Naive thymus-derived CD8-positive, alpha-beta T cell (primary cell): ENCODE results near the gene BNC1. TPM values are rescaled to one million over a fixed set of nuclear protein-coding genes. Genes with fewer than 3 reads are reported as not detected.
A peak's percentile ranks its signal among the peaks of the same experiment; 100 is the strongest.

Source experiments
- ATAC-seq, 2 donors: fragments of 150-1000 bp; cut with Tn5 transposase in 1 of 2; sonication (Bioruptor Pico), chemical (Tn5 transposase) in 1 of 2; 1 replicate in 1 of 2; 2 replicates in 1 of 2; pipeline ENCODE4 v1.10.0; 2021; ENCODE audit warnings: mild to moderate bottlenecking in 2 of 2, moderate library complexity in 2 of 2
- POLR2A ChIA-PET: fragments of 350-600 bp; sonication (Branson Sonifier 250); formaldehyde crosslinking; loops from one replicate; lab custom pipeline; 2021; ENCODE audit warnings: antibody characterized with exemption; lab: Charles Lee
- DNase-seq, 10 donors: peaks; one replicate each; pipeline versions ENCODE4 v3.0.0 to v3.0.0-alpha.2; 2020 to 2022
- H3K27ac Mint-ChIP-seq, 10 donors: one replicate each; pipeline ENCODE4 v1.8.0; 2020 to 2022; ENCODE audit warnings: mild to moderate bottlenecking in 10 of 10, mixed read lengths in 10 of 10, moderate library complexity in 4 of 10, inconsistent platforms in 1 of 10
- H3K27me3 Mint-ChIP-seq, 5 donors: one replicate each; pipeline ENCODE4 v1.8.0; 2021 to 2022; ENCODE audit warnings: mixed read lengths in 5 of 5
- H3K36me3 Mint-ChIP-seq, 3 donors: one replicate each; pipeline ENCODE4 v1.8.0; 2020 to 2022; ENCODE audit warnings: mixed read lengths in 3 of 3, mild to moderate bottlenecking in 2 of 3, inconsistent platforms in 1 of 3
- H3K4me1 Mint-ChIP-seq, 4 donors: one replicate each; pipeline ENCODE4 v1.8.0; 2021 to 2022; ENCODE audit warnings: mixed read lengths in 4 of 4
- H3K4me3 Mint-ChIP-seq, 10 donors: one replicate each; pipeline ENCODE4 v1.8.0; 2020 to 2022; ENCODE audit warnings: mild to moderate bottlenecking in 10 of 10, mixed read lengths in 10 of 10, moderate library complexity in 6 of 10, inconsistent platforms in 1 of 10
- H3K9me3 Mint-ChIP-seq, 9 donors: one replicate each; pipeline ENCODE4 v1.8.0; 2020 to 2022; ENCODE audit warnings: mixed read lengths in 9 of 9, mild to moderate bottlenecking in 3 of 9, inconsistent platforms in 1 of 9, moderate library complexity in 1 of 9
- polyA plus RNA-seq, 3 donors: library from polyadenylated mRNA; unstranded; fragments of 300-500 nt; fragmentation: Illumina TruSeq; gene quantifications; one replicate each; pipeline ENCODE4 v1.2.3, GENCODE V29; 2021
- total RNA-seq, 8 experiments: library from RNA in 2 of 8; stranded (reverse) in 2 of 8; gene quantifications; one replicate each; pipeline ENCODE4 v1.2.3 and lab custom pipeline; 2021 to 2026

The BNC1 gene
- not detected for total RNA-seq
- polyA plus RNA-seq, result not detected
- 0 reads per million in 6 experiments for total RNA-seq (lab: John Stamatoyannopoulos, UW)

- Mint-ChIP-seq H3K27ac (no peak within 1 kb of the TSS), H3K4me1 (peaks cover 4 to 12% (median 5%) of the 10 kb centered on the region in 4 donors), H3K9me3 (peaks cover 0 to 2% (median 0%) of the 10 kb centered on the region in 9 donors), H3K27me3 (peaks cover 37 to 76% (median 55%) of the 10 kb centered on the region in 5 donors), H3K4me3 (peak within 1 kb of the TSS; percentile 37 to 77 (median 54)), H3K36me3 (peaks cover 0 to 6% (median 2%) of the 10 kb centered on the region in 3 donors)
- POLR2A ChIA-PET, result no interaction called here
- ATAC-seq (peak in 1 of 2 donors; percentile 23), DNase-seq (no peak)
These were observed at the start of gene BNC1 for GRCh38 chr15:83284559-83285283. BNC1 (minus strand) TSS chr15:83284664; CDS start chr15:83284628, 36 bp downstream.

GRCh38 chr15:83327041-83327440, 42.6 kb upstream of the BNC1 start:
- Mint-ChIP-seq H3K36me3 (no peaks in the 10 kb centered on the region), H3K27me3 (peaks cover 8 to 30% (median 10%) of the 10 kb centered on the region in 5 donors), H3K9me3 (no peaks in the 10 kb centered on the region), H3K4me3 (no peak overlapping the region), H3K4me1 (no peaks in the 10 kb centered on the region), H3K27ac (no peak overlapping the region)
- ATAC-seq, result no peak
- DNase-seq, result no peak
- POLR2A ChIA-PET, result no interaction called here

GRCh38 chr15:83324799-83325198, 40.3 kb upstream of the BNC1 start:
- Mint-ChIP-seq H3K4me3 (no peak overlapping the region), H3K9me3 (no peaks in the 10 kb centered on the region)

GRCh38 chr15:83323296-83323711, 38.8 kb upstream of the BNC1 start:
- Mint-ChIP-seq H3K4me1 (no peaks in the 10 kb centered on the region), H3K36me3 (no peaks in the 10 kb centered on the region), H3K27me3 (peaks cover 11 to 58% (median 31%) of the 10 kb centered on the region in 5 donors), H3K27ac (no peak overlapping the region), H3K4me3 (no peak overlapping the region), H3K9me3 (peaks cover 0 to 3% (median 0%) of the 10 kb centered on the region in 9 donors)
- DNase-seq (no peak), ATAC-seq (no peak)
- POLR2A ChIA-PET, result no interaction called here

More at GRCh38 chr15:83324799-83325198, 40.3 kb upstream of the BNC1 start:
- POLR2A ChIA-PET, result no interaction called here
- peaks cover 10 to 48% (median 21%) of the 10 kb centered on the region in 5 donors for H3K27me3 Mint-ChIP-seq
- H3K4me1 Mint-ChIP-seq, result no peaks in the 10 kb centered on the region
- DNase-seq (no peak), ATAC-seq (no peak)
- no peak overlapping the region for H3K27ac Mint-ChIP-seq
- no peaks in the 10 kb centered on the region for H3K36me3 Mint-ChIP-seq

- ATAC-seq (no peak), DNase-seq (no peak)
- Mint-ChIP-seq H3K4me1 (no peaks in the 10 kb centered on the region), H3K36me3 (no peaks in the 10 kb centered on the region), H3K4me3 (no peak overlapping the region), H3K9me3 (peaks cover 0 to 3% (median 0%) of the 10 kb centered on the region in 9 donors), H3K27ac (no peak overlapping the region), H3K27me3 (peaks cover 11 to 58% (median 32%) of the 10 kb centered on the region in 5 donors)
- POLR2A ChIA-PET, result no interaction called here
These were observed 38.2 kb upstream of the BNC1 start for GRCh38 chr15:83322691-83323090.

GRCh38 chr15:83322061-83322460, 37.6 kb upstream of the BNC1 start:
- Mint-ChIP-seq H3K4me3 (no peak overlapping the region), H3K9me3 (peaks cover 0 to 3% (median 0%) of the 10 kb centered on the region in 9 donors), H3K27me3 (peaks cover 11 to 55% (median 33%) of the 10 kb centered on the region in 5 donors), H3K4me1 (no peaks in the 10 kb centered on the region), H3K27ac (no peak overlapping the region), H3K36me3 (no peaks in the 10 kb centered on the region)
- DNase-seq, result no peak
- POLR2A ChIA-PET, result no interaction called here
- no peak for ATAC-seq

- no peak overlapping the region for H3K27ac Mint-ChIP-seq
- H3K9me3 Mint-ChIP-seq, result peaks cover 0 to 3% (median 0%) of the 10 kb centered on the region in 9 donors
- ATAC-seq, result no peak
- POLR2A ChIA-PET, result interaction anchor here (0.8 kb wide), 1 partner anchor 412 kb away, joined by 3 read pairs; no protein-coding TSS in a partner anchor
- H3K4me1 Mint-ChIP-seq, result no peaks in the 10 kb centered on the region
- no peak for DNase-seq
- H3K27me3 Mint-ChIP-seq, result peaks cover 8 to 43% (median 31%) of the 10 kb centered on the region in 5 donors
- no peaks in the 10 kb centered on the region for H3K36me3 Mint-ChIP-seq
- H3K4me3 Mint-ChIP-seq, result no peak overlapping the region
These were observed 36.4 kb upstream of the BNC1 start for GRCh38 chr15:83320844-83321243.

- H3K4me3 Mint-ChIP-seq, result no peak overlapping the region
- H3K36me3 Mint-ChIP-seq, result no peaks in the 10 kb centered on the region
- DNase-seq (no peak), ATAC-seq (no peak)
- H3K27ac Mint-ChIP-seq, result no peak overlapping the region
- H3K4me1 Mint-ChIP-seq, result no peaks in the 10 kb centered on the region
- H3K9me3 Mint-ChIP-seq, result peaks cover 0 to 3% (median 0%) of the 10 kb centered on the region in 9 donors
- H3K27me3 Mint-ChIP-seq, result peaks cover 8 to 42% (median 28%) of the 10 kb centered on the region in 5 donors
- POLR2A ChIA-PET, result interaction anchor here (0.8 kb wide), 1 partner anchor 412 kb away, joined by 3 read pairs; no protein-coding TSS in a partner anchor
These were observed 35.9 kb upstream of the BNC1 start for GRCh38 chr15:83320404-83320803.

GRCh38 chr15:83319771-83320170, 35.3 kb upstream of the BNC1 start:
- POLR2A ChIA-PET, result interaction anchor here (0.8 kb wide), 1 partner anchor 411 kb away, joined by 3 read pairs; no protein-coding TSS in a partner anchor
- no peaks in the 10 kb centered on the region for H3K4me1 Mint-ChIP-seq

GRCh38 chr15:83318861-83319415, 34.5 kb upstream of the BNC1 start:
- no peaks in the 10 kb centered on the region for H3K4me1 Mint-ChIP-seq
- H3K4me3 Mint-ChIP-seq, result no peak overlapping the region
- peaks cover 0 to 3% (median 0%) of the 10 kb centered on the region in 9 donors for H3K9me3 Mint-ChIP-seq
- no peaks in the 10 kb centered on the region for H3K36me3 Mint-ChIP-seq
- peaks cover 8 to 42% (median 23%) of the 10 kb centered on the region in 5 donors for H3K27me3 Mint-ChIP-seq
- no peak overlapping the region for H3K27ac Mint-ChIP-seq
- ATAC-seq (no peak), DNase-seq (no peak)
- POLR2A ChIA-PET, result no interaction called here

More at GRCh38 chr15:83319771-83320170, 35.3 kb upstream of the BNC1 start:
- H3K9me3 Mint-ChIP-seq, result peaks cover 0 to 3% (median 0%) of the 10 kb centered on the region in 9 donors
- H3K27me3 Mint-ChIP-seq, result peaks cover 8 to 42% (median 24%) of the 10 kb centered on the region in 5 donors
- DNase-seq, result no peak
- no peak for ATAC-seq
- no peaks in the 10 kb centered on the region for H3K36me3 Mint-ChIP-seq
- peak overlapping the region in 1 of 10 donors; percentile 4 for H3K27ac Mint-ChIP-seq
- H3K4me3 Mint-ChIP-seq, result no peak overlapping the region

- no peak for ATAC-seq
These were observed 33.6 kb upstream of the BNC1 start for GRCh38 chr15:83318036-83318435.

GRCh38 chr15:83312071-83312470, 27.6 kb upstream of the BNC1 start:
- POLR2A ChIA-PET, result no interaction called here
- Mint-ChIP-seq H3K27ac (no peak overlapping the region), H3K36me3 (no peaks in the 10 kb centered on the region), H3K9me3 (no peaks in the 10 kb centered on the region), H3K4me3 (no peak overlapping the region), H3K27me3 (peaks cover 0 to 8% (median 2%) of the 10 kb centered on the region in 5 donors), H3K4me1 (no peaks in the 10 kb centered on the region)
- ATAC-seq (no peak), DNase-seq (no peak)

More at GRCh38 chr15:83318036-83318435, 33.6 kb upstream of the BNC1 start:
- Mint-ChIP-seq H3K4me1 (no peaks in the 10 kb centered on the region), H3K4me3 (no peak overlapping the region), H3K9me3 (peaks cover 0 to 3% (median 0%) of the 10 kb centered on the region in 9 donors), H3K36me3 (no peaks in the 10 kb centered on the region), H3K27me3 (peaks cover 8 to 42% (median 20%) of the 10 kb centered on the region in 5 donors), H3K27ac (no peak overlapping the region)
- DNase-seq, result no peak
- POLR2A ChIA-PET, result no interaction called here
